ENCODE measurements around the gene DSN1.

Gene DSN1

DNA sequence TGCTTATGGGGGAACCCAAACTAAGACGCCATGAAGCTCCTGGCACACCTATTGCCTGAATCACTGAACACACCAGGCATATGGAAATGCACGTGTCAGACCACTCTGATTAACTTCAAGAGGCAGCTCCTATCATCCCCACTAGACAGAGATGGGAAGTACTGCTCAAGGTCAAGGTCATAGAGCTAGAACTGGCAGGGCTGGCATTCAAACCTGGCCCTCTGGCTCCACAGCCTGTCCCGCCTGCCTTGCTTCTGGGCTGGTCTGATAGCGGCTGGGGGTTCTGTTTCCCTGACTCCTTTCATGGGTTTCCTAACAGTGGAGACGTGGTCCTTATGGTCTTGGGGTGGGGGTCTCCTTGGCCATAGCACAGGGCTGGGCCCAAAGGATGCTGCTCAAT lies 22.6 kb upstream of the DSN1 start:
- no peak for DNase-seq (ENCODE audit: low read depth in 2 of 2, low spot score in 1 of 2)

DNA sequence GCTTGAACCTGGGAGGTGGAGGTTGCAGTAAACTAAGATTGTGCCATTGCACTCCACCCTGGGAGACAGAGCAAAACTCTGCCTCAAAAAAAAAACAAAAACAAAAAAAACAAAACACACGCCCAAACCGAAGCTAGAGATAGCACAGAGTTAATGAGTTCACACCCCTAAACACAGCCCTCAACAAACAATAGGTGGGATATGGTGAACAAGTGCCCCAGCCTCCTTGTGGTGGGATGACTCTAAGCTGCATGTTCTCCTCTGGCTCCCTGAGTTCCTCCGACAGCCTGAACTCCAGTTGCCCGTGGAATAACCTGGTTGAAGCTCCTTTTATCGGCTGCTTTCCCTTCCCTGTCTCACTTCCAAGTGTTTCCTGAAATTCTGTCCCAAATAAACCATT lies 22.1 kb upstream of the DSN1 start:
- no peak for DNase-seq (ENCODE audit: low read depth in 2 of 2, low spot score in 1 of 2)

DNA sequence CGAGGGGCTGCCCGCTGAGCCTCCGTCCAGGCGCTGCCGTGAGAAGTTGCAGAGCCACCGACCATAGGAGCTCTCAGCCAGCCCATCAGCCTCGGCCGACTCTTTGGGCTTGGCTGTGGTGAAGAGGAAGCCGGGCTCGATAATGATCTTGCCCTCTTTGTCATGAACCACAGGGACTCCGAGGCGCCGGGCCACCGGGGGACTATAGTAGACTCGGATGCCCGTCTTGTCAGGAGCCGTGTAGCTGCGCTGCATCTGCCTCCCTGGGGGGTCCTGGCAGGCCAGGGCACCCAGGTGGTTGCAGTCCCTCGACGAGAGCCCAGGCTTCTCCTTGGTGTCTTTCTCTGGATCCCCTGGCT lies 20.5 kb upstream of the DSN1 start:
- no peak for DNase-seq (ENCODE audit: low read depth in 2 of 2, low spot score in 1 of 2)

DNA sequence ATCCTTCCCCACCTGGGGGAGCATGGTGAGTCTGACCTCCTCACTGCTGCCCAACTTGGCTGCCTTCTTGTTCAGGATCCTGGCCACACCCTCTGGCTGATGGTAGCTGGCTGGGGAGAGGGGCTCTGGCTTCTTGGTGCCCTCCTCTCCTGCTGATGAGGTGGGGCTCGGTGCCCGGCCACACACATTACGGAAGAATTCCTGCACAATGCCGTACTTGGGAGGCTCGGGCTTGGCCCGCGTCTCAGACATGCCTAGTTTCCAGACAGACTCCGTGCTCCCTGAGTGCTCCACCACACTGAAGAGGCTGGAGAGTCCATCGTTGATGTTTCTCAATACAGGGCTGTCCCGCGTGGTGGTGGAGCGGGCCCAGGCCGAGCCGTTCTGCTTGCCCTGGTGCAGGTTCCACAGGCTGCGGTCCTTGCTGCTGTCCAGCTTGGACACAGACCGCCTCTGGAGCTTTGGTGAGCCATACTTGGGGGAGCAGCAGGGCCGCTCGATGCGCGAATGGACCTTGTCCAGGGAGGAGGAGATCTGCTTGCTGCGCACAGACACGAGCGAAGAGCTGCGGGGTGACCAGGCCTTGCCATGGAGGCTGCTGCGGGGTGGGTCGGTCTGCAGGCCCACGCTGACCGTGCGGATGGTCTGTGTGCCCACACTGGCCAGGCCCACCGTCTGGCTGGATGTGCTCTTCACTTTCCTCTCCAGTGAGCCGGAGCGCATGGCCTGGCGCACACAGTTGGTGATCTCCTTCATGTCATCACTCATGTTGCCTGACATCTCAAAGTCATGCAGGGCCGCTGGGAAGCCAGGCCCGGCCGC lies 19.9 kb upstream of the DSN1 start:
- DNase-seq (ENCODE audit: low read depth in 2 of 2, low spot score in 1 of 2), result no peak

DNA sequence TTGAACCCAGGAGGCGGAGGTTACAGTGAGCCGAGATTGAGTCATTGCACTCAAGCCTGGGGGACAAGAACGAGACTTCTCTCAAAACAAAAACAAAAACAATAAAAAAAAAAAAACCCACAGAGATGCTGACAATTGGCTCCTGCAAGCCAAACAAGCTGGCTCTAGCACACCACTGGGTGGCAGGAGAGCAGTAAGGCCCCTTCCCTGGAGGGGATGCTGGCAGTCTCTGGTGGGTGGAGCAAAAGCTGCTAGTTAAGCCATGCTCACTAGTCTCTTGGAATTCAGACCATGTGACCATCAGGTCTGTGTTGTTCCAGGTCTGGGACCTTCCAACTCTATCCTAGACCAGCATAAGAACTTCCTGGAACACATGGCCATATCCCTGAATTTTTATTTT lies 18.9 kb upstream of the DSN1 start:
- no peak for DNase-seq (ENCODE audit: low read depth in 2 of 2, low spot score in 1 of 2)

DNA sequence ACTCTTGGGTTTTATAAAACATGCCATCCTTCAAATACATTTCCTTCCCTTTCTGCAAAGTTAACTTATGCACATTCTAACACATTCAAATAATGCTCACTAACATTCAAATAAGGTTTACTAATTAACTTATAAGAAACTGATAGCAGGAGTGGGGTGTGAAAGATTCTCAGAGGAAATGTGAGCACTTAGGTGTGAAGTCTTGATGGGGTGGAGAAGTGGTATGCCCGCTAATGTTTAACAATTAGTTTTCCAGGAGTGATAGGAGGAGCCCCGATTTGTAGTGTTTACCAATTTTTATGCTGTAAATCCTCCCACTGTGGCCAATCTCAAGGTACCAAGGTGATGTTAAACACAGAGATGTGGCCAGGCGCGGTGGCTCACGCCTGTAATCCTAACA lies 18.3 kb upstream of the DSN1 start:
- no peak for DNase-seq (ENCODE audit: low read depth in 2 of 2, low spot score in 1 of 2)

DNA sequence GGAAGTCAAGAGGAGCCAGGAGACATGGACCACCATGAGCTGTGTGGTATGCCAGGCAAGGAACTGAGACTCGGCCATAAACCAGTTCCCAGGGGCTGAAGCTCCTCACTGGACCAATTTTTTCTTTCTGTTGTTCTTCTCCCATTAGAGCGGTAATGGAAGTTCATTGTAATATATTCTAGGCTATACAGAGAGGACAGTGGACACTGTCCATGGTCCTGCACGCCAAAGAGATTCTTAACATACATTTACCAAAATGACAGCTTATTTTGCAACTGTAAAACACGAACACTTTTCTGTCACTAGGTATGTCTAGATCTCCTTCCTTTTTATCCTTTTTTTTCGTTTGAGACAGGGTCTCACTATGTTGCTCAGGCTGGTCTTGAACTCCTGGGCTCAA lies 13.1 kb upstream of the DSN1 start:
- DNase-seq (ENCODE audit: low read depth in 2 of 2, low spot score in 1 of 2), result no peak

DNA sequence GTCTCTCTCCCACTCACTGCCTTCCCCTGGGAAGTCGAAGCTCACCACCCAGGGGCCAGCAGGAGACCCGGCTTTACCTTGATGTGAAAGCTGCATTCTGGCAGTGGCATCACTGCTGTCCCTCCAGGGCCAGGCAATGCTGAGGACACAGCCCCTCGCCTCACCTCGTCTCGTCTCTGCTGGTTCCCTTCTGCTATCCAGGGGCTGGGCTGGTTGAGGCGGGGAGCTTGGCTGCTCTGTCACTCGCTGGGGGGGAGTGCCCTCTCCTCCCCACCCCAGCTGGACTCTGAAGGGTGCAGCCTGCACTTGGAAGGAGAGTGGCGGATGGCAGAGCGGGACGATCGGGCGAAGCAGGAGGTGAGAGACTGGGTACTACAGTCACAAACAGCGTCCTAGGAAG lies 12.7 kb upstream of the DSN1 start:
- DNase-seq (ENCODE audit: low read depth in 2 of 2, low spot score in 1 of 2), result no peak

DNA sequence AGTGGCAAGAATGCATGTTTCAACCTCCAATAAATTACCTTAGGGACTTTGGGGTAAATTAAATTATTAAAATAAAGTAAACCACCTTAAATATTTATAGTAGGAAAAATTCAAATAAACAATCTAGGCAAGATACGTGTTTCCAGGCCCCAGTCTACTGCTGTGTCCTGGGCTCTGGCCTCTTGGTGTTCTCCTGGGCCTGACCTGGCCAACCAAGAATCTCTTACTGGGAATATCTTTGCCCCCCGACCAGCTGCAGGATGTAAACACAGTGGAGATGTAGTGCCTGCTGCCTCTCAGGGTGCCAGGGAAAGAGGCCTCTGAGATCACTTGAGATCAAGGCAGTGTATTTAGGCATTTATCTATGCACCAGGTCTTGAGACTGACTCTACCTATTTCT lies 11.7 kb upstream of the DSN1 start:
- no peak for DNase-seq (ENCODE audit: low read depth in 2 of 2, low spot score in 1 of 2)

DNA sequence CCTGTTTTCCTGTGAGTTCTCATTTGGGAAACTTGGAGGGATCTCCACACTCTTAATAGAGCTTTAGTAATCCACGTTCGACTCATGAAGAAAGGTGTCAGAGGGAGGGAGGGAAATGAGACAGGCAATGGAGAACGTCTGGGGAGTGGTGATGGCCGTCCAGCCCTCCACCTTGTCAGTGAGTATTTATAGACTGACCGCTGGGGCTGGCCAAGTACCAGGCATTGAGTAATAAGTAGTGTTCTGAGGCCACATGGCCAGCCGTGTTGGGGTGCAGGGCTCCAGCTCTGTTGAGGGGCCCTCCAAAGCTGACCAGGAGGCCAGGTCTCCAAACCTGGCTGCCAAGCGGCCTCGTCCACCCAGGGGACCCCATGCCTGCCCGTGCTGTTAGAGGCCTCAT lies 11.3 kb upstream of the DSN1 start:
- no peak for DNase-seq (ENCODE audit: low read depth in 2 of 2, low spot score in 1 of 2)

DNA sequence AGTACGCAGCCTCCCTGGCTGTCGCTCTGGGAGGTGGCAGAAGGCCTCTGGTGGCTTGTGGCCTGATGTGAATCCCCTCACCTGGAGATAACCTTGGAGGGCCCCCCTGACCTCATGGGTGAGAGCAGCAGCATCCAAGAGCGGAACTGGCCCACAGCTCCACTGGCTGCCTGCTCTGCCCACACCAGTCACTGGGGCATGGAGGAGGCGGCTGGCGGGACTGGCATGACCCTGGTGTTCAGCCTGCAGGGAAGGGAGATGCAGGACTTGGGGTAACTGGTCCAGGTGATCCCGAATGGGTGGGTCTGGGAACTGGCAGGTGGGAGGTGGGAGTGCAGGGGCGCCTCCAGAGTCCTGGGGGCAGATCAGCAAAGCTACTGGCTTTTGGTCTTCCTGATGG lies 10.6 kb upstream of the DSN1 start:
- no peak for DNase-seq (ENCODE audit: low read depth in 2 of 2, low spot score in 1 of 2)

DNA sequence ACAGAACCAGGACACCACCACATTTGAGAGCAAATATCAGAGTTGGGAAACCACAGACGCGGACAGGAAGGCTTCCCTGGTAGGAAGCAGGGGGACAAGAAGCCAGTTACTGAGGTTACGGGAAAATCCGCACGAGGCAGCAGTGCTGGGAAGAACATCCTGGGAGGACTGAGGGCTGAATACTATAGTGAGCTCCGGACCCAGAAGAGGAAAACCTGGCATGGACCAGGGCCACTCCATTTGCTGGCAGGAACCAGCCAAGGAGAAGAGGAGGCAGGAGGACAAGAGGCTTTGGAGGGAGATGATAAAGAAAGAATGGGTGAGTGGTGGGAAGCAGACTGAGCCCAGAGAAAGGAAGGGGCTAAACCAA lies 6.1 kb upstream of the DSN1 start:
- DNase-seq (ENCODE audit: low read depth in 2 of 2, low spot score in 1 of 2), result no peak

DNA sequence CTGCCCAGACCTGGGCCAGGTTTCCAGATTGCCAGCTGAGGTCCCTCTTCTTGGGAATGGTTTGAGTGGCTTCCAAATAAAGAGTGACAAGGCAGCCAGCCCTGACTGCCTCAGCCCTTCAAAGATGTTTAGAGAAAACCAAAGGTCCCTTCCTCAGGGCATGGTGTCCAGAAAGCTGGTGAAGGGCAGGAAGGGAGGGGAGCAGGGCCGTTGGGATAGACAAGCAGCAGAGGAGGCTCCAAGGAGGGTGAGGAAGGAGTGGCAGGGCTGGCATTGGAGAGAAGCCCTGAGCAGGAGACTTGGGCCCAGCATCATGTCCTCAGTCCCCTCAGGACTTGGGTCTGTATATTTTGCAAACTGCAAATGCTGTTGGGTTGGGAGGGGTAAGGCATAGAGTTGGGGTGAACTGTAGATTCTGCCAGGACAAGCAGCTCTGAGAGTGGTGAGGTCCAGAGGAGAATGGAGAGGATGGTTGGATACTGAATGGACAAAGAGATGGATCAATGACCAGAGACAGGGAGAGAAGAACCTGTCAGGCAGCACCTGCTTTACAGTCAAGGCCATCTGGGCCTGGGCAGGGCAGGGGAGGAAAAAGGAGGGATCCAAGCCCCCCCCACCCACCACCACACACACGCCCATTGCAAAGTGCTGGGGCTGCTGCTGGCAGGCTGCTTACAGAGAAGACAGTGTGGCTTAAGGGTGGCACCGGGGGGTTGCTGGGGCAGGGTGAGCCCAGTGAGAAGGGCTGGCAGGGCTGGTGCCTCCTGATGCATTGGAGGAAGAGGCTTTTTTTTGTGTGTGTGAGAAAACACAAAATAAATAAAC lies 5.5 kb upstream of the DSN1 start:
- no peak for DNase-seq (ENCODE audit: low read depth in 2 of 2, low spot score in 1 of 2)

DNA sequence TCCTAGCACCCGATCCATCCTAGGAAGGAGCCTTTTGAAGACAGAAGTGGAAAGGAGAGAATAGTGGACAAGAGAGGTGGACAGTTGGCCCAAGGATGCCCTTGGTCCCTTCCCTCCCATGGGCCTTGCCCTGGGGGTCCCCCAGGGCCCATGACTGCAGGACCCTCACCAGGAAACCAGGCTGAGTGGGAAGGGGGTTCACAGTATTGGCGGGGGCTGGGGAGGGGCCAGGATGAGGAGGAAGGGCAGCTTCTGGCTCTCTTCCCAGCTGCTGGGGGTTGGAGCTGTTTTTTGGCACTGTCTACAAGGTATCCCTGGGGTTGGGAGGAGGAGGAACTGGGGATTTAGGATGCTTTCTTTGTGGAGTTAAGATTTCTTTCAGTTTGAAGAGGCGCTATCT lies 4.0 kb upstream of the DSN1 start:
- DNase-seq (ENCODE audit: low read depth in 2 of 2, low spot score in 1 of 2), result no peak

DNA sequence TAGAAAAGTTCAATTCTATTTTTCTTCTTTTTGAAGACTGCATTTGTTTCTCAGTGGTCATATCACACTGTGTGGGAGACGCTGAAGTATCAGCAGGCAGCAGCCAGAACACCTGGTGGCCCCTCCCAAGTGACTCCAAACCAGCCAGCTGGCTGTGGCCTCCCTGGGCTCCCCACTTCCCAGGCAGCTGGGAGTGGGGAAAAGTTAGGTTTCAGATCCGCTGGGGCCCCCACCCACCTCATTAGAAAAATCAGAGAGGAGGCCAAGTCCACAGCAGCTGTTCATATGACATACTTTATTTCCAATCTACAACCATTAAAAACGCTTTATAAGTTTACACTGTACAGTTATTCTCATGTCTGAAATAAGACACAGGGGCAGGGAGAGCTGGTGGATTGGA lies 3.6 kb upstream of the DSN1 start:
- DNase-seq (ENCODE audit: low read depth in 2 of 2, low spot score in 1 of 2), result no peak

DNA sequence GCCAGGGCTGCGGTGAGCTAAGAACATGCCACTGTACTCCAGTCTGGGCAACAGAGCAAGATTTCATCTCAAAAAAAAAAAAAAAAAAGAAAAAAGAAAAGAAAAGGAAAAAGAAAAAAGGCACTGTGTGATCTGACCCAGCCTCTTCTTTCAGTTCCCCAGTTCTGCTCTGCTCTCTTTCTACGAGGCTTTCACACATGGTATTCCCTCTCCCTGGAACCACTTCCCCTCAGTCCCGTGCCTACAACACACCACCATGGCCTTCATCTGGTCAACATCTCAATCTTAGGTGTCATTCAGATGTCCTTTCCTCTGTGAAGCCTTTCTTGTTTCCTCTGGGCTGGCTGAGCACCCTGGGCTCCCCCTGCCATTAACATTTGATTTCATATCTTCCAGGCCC lies 2.3 kb upstream of the DSN1 start:
- DNase-seq (ENCODE audit: low read depth in 2 of 2, low spot score in 1 of 2), result no peak

DNA sequence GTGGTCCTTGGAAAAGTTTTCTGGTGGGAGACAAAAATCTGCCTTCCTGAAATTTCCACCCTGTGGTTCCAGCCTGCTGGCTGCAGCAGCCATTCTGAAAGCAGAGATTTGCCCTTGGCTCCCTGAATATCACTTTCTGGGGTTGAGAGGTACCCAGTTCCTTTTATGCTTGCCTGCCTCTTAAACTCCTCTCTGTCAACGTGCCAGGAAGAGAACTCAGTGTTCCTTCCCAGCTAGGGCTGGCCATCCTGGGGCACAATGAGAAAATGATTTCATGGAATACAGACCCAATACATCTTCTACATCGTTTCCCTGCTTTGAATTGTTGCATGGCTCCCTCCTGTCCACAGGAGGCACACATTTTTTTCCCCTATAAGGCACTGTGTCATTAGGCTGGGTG lies 1.6 kb upstream of the DSN1 start:
- DNase-seq (ENCODE audit: low read depth in 2 of 2, low spot score in 1 of 2), result no peak

DNA sequence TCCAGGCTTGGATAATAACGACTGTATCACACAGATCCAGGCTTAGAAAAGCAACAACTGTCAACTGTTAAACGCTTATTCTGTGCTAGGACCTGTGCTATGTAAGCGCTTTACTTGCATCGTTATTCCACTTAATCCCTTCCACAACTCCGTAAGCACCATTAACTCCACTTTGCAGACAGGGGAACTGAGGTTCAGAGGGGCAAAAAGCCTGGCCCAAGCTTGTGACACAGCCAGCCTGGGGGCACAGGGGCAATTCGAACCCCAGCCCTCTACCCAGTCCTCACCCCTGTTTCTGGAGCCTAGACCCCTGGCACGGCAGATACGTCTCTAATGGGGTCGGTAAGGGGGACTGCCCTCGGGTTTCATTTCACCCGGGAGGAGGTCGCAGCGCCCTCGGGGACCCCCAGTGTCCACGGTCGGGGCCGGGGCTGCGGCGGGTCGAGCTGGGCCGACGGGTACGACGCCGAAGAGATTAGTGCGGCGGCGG lies 411 bp downstream of the DSN1 start:
- DNase-seq (ENCODE audit: low read depth in 2 of 2, low spot score in 1 of 2), result no peak

DNA sequence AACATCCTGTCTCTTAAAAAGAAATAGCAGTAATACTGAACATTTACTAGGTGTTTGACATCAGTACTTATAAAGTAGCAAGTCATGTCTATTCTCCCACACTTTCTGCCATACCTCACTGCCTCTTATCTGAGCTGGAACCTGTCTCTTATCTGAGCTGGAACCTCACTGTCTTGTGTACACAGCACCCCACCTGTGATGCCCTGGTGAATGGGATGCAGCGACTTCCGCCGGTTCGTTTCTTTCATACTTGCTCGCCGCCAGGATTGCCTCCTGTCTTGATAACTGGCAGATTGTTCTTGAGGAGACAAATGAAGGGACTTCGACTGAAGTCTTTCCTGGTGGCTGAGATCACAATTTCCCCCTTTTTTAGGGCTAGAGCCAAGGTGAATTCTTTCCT lies 2.9 kb downstream of the DSN1 start:
- no peak for DNase-seq (ENCODE audit: low read depth in 2 of 2, low spot score in 1 of 2)

DNA sequence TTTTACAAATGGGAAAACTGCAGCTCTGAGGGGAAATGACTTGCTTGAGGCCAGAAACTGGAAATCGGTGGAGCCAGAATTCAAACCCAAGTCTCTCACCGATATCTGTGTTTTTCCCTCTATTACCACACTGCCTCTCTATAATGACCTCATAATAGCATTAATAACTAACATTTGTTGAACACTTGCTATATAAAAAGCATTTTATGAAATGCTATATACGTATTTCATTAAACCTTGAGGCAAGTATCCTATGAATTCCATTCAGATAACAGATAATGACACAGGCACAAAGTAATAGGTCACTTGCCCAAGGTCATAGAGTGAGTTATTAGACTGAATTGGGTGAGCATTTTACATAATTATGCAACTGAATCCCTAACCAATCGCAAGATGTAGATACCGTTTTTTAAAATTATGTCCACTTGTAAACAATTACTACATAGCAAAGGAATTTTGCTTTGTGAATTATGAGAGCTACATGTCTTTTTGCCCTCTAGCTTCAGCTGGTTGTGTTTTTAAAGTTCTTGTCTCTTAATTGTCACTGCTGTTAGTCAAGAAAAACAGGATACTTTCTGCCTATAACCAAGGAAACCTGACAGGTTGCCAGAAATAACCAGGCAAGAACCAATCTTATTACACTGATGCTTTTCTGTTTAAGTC lies 4.7 kb downstream of the DSN1 start:
- DNase-seq (ENCODE audit: low read depth in 2 of 2, low spot score in 1 of 2), result no peak

DNA sequence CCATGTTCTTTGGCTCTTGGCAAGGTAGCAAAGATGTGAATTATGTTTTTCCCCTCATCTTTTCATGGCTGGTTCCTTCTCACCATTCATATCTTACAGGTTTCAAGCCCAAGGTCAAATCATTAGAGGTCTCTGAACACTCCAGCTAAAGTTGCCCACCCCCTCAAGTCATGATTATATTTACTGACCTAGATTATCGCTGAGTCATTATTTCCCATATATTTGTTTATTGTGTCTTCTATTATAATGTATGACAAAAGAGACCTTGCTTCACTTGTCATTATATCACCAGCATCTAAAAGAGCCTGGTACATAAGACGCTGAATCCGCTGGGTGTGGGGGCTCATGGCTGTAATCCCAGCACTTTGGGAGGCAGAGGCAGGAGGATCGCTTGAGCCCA lies 12.4 kb downstream of the DSN1 start:
- no peak for DNase-seq (ENCODE audit: low read depth in 2 of 2, low spot score in 1 of 2)

DNA sequence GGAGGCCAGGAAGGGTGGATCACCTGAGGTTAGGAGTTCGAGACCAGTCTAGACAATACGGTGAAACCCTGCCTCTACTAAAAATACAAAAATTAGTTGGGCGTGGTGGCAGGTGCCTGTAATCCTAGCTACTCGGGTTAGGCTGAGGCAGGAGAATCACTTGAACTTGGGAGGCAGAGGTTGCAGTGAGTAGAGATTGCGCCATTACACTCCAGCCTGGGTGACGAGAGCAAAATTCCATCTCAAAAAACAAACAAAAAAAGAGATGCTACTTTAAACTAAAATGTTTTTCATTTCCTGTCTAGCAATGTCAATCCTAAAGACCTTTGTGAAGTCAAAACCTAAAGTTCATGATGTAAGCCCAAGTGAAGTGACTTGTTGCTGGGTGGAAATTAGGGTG lies 12.9 kb downstream of the DSN1 start:
- DNase-seq (ENCODE audit: low read depth in 2 of 2, low spot score in 1 of 2), result no peak

Data from stimulated activated CD8-positive, alpha-beta memory T cell treated with anti-CD3 and anti-CD28 coated beads, Interleukin-4, amount 100 ng/mL, for 4 hours (primary cell).